Renal cortex interstitium (tissue), 11 donors: Measurements from ENCODE around the gene NGLY1. TPM values are rescaled to one million over a fixed set of nuclear protein-coding genes. Genes with fewer than 3 reads are reported as not detected.

Experiments
- DNase-seq, 11 donors: peaks; one replicate each; pipeline ENCODE4 v3.0.0-alpha.2; 2013; ENCODE audit warnings: low read depth in 9 of 11, low spot score in 4 of 11; ENCODE audit errors: extremely low read depth in 1 of 11
- polyA plus RNA-seq, 3 donors: library from polyadenylated mRNA; unstranded; fragments of 120-200 nt; gene quantifications; one replicate each; pipeline ENCODE4 v1.2.1, GENCODE V29; 2013; ENCODE audit not compliant: insufficient read length in 3 of 3

The NGLY1 gene
- polyA plus RNA-seq, 3 donors: 35.0 to 44.3 (median 36.1) TPM

- no peak for DNase-seq
Observed at GRCh38 chr3:25686766-25687165, 96.5 kb downstream of the NGLY1 start.

- no peak for DNase-seq
Observed at GRCh38 chr3:25683882-25684281, 99.4 kb downstream of the NGLY1 start.

GRCh38 chr3:25683410-25683809 lies 99.8 kb downstream of the NGLY1 start:
- DNase-seq: no peak

GRCh38 chr3:25679642-25680302 lies 103.5 kb downstream of the NGLY1 start:
- no peak for DNase-seq

GRCh38 chr3:25679166-25679565 lies 104.1 kb downstream of the NGLY1 start:
- DNase-seq: no peak

- DNase-seq: no peak
Observed at GRCh38 chr3:25678581-25678980, 104.7 kb downstream of the NGLY1 start.

- DNase-seq: no peak
Observed at GRCh38 chr3:25677121-25677520, 106.1 kb downstream of the NGLY1 start.

- no peak for DNase-seq
Observed at GRCh38 chr3:25674670-25675069, 108.6 kb downstream of the NGLY1 start.

- no peak for DNase-seq
Observed at GRCh38 chr3:25673738-25674298, 109.4 kb downstream of the NGLY1 start.

Other genes with a start within 250 kb of the NGLY1 start
- 100 to 1,000 TPM; 283 to 336 (median 291) TPM for gene TOP2B, start 118.5 kb downstream of the NGLY1 start, polyA plus RNA-seq
- 10 to 100 TPM; 20.5 to 23.0 (median 21.8) TPM for gene OXSM, start 6.6 kb upstream of the NGLY1 start, polyA plus RNA-seq